GM10266 (cell line): ENCODE results near the gene NPS.

ENCODE experiments used
- DNase-seq: peaks from one replicate; pipeline ENCODE4 v3.0.0; 2012; ENCODE audit errors: extremely low spot score
- CTCF ChIP-seq: IDR thresholded peaks from 2 replicates; pipeline ENCODE4 v1.5.1; 2012; ENCODE audit warnings: mild to moderate bottlenecking, low read depth; ENCODE audit not compliant: control insufficient read depth, insufficient read depth; ENCODE audit errors: missing control alignments

The NPS gene

GRCh38 chr10:127534496-127534895, 14.6 kb upstream of the NPS start:
- no peak for DNase-seq
- no peak for TF ChIP-seq CTCF

GRCh38 chr10:127535802-127536515, 13.2 kb upstream of the NPS start:
- TF ChIP-seq CTCF: no peak
- DNase-seq: no peak

GRCh38 chr10:127536972-127537760, 11.9 kb upstream of the NPS start:
- TF ChIP-seq CTCF: no peak
- DNase-seq: no peak

GRCh38 chr10:127537924-127538323, 11.2 kb upstream of the NPS start:
- DNase-seq: no peak
- no peak for TF ChIP-seq CTCF

GRCh38 chr10:127548022-127548421, 1.1 kb upstream of the NPS start:
- no peak for TF ChIP-seq CTCF
- DNase-seq: no peak

- TF ChIP-seq CTCF: no peak
- DNase-seq: no peak
Measured at GRCh38 chr10:127550861-127551260, 1.8 kb downstream of the NPS start.

GRCh38 chr10:127552446-127552845, 3.3 kb downstream of the NPS start:
- no peak for DNase-seq
- TF ChIP-seq CTCF: no peak
